ENCODE measurements around the gene TRIP10.

- TF ChIP-seq POLR2A (IDR thresholded peaks at IDR 0.05; ENCODE audit: low read depth, low read length): no peak
- no peak for TF ChIP-seq POLR2AphosphoS5 (IDR thresholded peaks at IDR 0.05; ENCODE audit: low read depth, low read length)
- TF ChIP-seq TAF1 (IDR thresholded peaks at IDR 0.05; ENCODE audit: low read depth, low read length): no peak
- TF ChIP-seq SPI1 (IDR thresholded peaks at IDR 0.05; ENCODE audit: low read depth, low read length): no peak
Measured at GRCh38 chr19:6721138-6721474, 18.4 kb upstream of the TRIP10 start.

Data from GM12891 (cell line).